Amniotic epithelial cell (primary cell): ENCODE data around the gene ZFYVE28.

ENCODE experiments used
- DNase-seq: peaks from one replicate; pipeline ENCODE4 v3.0.0-alpha.2; 2010; ENCODE audit warnings: low read depth

ZFYVE28 gene

DNA sequence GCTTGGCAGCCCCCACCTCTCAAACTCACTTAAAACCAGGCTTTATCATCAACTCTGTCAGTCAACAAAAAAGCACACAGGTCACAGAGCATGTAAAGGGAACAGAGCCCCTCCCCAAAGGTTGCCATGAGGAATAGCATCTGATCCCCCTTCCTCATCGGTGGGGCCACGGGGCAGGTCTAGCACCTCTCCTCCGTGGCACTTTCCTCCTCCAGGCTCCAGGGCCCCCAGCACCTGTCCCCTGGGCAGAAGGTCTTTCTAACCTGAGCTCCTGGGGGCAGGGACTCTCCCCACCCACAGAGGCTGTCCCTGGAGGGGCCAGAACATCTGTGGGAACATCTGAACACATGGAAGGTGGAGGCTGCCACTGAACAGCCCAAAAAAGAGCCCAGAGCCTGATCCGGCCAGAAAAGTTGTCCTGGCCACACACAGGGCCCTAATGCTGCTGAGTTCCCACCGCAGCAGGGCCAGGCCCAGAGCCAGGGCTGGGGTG is 65.7 kb downstream of the ZFYVE28 start:
- DNase-seq = no peak

DNA sequence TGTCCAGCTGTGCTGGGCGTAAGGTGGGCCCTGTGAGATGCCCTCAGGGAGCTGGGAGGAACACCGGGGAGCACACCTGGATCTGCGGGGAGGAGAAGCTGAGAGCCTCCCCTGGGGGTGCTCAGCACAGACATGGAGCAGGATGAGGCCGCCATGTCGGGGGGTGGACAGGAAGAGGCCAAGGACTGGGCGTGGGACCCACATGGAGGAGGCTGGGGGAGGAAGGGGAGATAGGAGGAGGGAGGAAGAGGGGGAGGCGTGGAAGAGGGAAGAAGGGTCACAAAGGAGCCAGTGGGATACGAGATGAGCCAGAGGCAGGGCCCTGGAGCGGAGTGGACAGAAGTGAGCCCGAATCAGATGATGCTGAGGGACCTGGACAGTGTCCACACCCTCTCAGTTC is 66.3 kb downstream of the ZFYVE28 start:
- DNase-seq = no peak

DNA sequence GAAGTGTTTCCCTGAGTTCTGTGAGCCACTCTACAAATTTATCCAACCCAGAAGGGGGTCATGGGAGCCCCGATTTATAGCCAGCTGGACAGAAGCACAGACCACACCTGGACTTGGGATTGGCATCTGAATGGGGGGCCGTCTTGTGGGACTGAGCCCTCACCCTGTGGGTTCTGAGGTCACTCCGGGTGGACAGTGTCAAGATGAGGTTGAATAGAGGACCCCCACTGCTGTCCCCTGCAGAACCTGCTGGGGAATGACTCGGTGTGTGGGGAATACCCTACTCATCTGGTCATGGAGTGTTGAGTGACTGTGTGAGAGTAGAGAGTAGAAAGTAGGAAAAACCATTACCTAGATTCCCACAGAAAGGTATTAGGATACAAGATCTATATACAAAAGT is 67.5 kb downstream of the ZFYVE28 start:
- no peak for DNase-seq

DNA sequence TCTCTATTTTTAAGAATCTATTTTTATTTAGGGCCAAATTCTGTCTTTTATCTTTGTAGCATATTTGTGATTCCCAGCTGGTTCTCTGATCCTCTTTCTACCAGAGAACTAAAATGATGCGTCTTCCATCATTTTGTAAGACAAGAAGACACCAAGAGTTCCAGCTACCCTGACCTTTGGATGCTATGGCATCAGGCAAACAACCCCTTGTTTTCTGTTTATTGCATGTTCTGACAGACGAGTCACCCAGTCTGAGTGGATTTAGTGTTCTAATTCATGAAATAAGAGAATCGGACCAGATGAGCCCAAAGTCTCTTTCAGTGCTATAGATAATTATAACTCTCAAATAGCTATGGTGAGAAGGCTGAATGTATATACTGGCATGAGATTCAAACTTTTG is 69.7 kb downstream of the ZFYVE28 start:
- peak; percentile 24 for DNase-seq

DNA sequence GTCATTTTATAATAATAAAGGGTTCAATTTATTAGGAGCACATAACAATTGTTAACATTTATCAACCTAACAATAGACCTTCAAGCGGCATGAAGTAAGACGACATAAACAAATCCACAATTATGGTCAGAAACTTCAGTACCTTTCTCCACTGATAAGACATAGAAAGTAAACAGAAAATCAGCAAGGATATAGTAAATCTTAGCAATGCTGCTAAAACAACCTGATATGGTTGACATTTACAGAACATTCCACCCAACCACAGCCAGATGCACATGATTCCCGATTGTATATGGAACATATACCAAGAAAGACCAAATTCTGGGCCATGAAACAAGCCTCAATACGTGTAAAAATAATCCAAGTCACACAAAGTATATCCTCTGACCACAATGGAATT is 71.3 kb downstream of the ZFYVE28 start:
- DNase-seq = no peak

DNA sequence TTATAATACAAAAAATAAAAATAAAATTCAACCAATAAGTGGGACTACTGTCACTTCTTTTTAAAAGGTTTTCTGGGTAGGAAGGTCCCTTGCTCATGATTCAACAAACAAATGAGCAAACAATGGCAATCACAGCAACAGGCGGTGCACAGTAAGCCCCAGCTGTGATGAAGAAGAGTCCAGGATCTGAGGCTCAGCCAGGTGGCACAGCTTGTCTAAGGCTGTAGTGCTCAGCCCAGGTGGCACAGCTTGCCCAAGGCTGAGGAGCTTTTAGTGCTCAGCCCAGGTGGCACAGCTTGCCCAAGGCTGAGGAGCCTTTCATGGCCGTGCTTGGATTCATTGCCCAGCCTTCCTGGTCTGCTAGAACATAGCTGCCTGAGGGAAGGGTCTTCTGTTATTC is 75.0 kb downstream of the ZFYVE28 start:
- no peak for DNase-seq

DNA sequence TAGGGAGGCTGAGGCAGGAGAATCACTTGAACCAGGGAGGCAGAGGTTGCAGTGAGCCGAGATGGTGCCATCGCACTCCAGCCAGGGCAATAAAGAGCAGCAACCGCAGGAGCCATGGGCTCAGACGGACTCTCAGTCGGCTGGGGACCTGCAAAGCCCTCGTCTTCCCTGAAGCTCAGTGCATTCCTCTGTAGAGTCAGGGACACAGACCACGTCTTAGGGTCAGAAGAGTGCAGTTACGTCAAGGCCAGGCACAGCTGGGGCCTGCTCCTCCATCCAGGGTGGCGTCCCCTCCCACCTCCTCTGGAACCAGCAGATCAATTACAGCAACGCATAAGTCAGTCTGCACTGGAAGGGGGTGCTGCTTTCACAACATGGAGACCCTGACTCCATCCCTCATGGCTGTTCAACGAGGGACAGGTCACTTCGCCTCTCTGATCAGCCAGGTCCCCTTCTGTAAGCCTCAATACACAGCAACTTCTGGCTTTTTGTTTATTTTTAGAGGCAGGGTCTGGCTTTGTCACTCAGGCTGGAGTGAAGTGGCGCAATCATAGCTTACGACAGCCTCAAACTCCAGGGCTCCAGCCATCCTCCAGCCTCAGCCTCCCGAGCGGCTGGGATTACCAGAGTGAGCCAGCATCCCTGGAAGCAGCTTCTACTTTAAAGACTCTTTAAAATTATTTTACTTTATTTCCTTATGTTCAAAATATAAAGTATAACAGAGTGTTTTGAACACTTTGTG is 76.4 kb downstream of the ZFYVE28 start:
- no peak for DNase-seq

DNA sequence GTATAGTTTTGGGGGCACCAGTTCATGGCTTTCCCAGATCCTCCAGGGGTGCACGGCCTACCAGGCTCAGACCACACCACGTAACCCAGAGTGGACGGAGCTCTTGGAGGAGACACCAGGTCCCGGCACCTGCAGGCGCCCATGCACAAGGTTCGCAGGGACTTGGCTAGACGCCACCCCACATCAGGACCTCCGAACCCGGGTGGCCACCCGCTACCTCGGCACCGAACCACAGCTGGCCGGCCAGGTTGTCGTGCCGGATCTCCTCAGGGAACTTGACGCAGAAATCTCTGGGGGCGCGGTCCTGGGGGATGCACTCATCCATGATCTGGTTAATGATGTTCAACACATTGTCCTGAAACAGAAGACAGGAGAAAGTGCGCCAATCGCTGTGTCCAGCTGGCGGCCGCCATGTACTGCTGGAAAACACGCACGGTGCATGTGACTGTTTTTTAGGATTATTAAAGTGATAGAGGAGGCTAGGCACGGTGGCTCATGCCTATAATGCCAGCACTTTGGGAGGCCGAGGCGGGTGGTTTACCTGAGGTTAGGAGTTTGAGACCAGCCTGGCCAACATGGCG is 77.1 kb downstream of the ZFYVE28 start:
- DNase-seq = no peak

DNA sequence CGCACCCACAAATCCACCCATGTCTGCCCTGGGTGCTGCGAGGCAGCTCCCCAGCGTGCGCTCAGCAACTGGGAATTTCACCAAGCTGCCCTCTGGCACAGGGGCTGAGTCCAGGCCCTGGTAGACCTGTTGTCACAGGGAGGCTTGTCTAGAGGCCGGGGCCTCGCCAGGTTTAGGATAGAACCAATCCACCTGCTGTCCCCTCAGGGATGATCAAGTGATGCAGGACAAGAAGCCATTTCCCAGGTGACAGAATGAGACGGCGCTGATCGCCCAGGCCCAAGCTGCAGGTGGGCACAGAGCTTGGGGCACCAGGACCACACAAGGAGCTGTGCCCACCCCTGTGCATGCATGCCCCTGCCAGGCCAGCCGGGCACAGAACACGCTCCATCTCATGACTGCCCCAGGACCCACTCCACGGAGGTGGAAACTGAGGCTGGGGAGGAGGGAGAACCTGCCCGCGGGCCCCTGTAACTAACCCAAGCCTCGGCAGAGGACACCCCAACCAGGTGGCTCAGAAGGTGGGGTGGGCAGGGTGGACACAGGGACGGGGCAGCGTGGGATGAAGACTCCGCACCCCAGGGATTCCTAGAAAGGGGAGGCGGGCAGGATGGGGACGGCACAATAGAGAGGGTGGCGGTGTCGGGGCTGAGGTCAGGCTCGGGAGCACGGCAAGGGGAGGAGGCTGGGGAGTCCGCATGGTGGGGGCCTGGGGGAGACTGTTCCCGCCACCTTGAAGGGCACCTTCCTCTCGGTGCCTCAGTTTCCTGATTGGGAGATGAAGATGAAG is 78.0 kb downstream of the ZFYVE28 start:
- no peak for DNase-seq

DNA sequence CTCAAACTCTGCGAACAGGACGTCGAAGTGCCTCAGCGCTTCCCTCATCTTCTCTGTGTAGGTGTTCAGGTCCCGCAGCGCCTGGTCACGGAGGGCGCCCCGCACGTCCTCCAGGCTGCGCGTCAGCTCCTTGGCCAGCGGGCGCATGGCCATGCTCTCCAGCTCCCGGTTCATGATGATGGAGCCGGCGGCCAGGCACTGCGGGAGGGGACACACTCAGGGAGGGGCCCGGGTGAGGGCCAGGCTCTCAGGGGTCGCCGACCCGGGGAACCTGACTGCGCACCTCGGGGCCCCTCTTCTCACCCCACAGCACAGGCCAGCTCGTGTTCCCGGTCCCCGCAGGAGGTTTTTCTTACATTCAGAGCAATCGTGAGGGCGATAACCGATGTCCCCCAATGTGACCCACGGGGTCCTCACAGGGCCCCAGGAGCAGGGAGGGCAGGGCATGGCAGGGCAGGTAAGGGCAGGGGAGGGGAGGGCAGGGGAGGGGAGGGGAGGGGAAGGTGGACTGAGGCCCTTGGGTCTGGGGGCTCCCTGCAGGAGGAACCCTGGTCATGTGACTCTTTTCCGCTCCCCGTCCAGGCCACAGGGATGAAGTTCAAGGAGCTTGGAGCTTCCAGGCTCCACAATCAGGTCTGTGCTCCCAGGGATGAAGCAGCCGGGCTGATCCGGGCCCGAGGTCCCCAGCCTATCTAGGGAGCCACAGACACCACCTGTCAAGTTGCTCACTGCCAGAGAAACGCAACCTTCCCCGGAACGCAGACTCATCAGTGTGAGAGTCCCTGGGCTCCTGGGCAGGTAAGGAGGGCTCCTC is 78.8 kb downstream of the ZFYVE28 start:
- DNase-seq = no peak

DNA sequence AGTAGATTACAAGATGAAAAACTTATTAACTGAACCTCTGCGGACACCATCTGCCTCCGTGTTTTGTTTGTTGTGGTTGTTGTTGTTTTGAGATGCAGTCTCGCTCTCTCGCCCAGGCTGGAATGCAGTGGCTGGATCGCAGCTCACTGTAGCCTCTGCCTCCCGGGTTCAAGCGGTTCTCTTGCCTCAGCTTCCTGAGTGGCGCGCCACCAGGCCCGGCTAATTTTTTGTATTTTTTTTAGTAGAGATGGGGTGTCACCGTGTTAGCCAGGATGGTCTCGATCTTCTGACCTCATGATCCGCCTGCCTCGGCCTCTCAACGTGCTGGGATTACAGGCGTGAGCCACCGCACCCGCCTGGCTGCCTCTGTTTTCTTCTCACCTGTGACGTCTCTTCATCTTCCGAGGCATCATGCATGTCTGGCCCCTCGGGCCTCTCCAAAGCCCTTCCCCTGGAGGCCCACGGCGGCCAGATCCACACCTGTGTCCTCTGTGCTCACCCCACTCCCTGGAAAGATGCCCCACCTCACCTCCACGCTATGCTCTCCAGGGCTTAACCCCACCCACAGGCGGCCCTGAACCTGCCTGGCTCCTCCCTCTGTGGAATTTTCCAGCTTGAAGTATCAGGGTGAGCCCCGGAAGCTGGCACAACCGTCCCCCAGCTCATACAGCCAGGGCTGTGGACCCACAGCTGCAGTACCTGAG is 79.5 kb downstream of the ZFYVE28 start:
- DNase-seq = no peak

DNA sequence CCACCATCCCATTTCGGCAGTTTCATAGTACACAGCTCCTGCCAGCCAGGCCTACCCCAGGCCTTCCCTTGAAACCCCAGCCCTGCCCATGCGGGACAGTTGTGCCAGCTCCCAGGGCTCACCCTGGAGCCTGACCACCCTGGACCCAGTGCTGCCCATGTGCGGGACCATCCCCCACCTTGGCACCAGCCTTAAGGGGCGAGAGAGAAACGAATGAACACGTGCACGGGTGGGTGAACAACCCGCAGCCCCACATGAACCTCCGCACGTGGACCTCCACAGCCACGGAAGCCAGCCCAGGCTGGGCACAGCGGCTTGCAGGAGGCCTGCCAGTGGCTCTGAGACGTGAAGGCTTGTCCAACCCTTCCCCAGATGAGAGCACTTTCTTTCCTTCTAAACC is 80.5 kb downstream of the ZFYVE28 start:
- no peak for DNase-seq

DNA sequence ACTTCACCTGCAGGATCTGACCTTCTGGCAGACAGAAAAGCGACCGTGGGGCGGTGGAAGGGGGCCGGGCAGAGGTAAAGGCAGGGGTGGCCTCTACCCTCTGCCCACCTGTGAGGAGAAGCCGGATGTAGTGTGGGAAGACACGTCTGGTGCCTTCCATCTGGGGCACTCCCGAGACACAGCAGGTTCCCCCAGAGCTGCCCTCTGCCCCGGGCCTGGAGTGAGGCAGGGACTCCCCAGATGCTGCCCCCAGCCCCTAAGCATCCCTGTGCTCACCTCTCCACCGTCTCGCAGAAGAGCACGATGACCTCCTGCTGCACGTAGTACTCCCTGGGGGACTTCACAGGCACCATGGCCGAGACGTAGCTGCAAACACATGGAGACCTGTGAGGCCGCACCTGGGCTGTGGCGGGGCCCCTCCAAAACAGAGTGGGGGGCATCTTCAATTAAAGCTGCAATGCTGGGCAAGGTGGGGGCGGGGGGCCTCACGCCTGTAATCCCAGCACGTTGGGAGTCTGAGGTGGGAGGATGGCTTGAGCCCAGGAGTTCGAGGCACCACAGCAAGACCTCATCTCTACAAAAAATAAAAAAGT is 81.2 kb downstream of the ZFYVE28 start:
- no peak for DNase-seq

DNA sequence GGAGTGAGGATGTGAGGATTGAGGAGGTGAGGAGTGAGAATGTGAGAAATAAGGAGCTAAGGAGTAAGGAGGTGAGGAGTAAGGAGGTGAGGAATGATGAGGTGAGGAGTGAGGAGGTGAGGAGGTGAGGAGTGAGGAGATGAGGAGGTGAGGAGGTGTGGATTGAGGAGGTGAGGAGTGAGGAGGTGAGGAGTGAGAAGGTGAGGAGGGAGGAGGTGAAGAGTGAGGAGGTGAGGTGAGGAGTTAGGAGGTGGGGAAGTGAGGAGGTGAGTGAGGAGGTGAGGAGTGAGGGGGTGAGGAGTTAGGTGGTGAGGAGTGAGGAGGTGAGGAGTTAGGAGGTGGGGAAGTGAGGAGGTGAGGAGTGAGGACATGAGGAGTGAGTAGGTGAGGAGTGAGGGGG is 81.8 kb downstream of the ZFYVE28 start:
- DNase-seq = no peak

DNA sequence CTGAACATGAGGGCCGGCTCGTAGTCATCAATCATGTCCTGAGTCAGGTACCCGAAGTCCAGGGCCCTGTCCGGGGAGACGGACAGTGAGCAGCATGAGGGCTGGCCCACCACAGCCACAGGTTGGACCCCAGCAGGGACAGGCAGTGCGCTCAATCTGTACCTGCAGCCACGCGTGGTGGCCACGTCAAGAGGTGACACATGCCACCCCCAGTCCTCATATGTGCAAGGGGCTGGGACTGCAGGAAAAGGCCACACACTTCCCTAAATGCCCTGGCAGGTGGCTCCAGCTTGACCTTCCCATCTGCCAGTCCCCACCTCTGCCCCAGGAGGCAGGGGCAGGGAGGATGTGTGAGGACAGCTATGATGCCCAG is 82.7 kb downstream of the ZFYVE28 start:
- DNase-seq = no peak

DNA sequence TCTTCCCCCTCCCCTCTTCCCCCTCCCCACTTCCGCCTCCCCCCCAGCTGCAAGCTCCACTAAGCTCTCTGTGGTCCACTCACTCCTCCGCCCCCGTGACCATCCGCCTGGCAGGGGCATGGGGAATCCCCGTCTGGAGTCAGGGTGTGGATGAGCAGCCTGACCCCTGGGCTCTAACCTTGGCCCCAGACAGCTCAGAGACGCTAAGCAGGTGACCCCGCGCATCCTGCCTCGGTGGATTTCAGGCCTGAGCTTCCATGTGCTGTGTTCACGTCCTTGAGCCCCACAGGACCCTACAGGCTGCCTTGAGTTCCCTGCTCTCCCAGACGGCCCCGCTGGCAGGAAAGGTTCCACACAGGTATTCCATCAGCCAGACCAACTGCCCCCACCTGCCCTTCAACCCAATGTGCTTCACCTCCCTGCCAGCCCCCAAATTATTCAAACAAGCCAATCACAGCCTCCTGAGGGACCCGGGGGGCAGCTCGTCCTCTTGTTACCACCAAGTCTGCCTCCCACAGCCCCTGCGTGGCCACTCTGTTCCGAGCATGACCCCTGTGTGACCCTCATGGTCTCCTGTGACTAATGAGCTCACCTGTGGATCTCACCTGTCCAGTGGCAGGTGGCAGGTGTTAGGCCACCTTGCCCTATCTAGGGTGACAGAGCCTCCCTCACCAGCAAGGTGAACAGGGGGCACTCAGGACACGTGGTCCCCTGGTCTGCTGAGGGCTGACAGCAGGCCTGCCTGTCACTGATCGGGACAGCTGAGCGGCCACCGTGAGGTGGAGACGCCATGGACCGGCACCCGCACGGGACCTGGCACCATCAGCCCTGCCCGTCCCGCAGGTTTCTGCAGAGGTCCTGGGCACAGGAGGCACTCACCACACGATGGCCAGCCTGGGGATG is 83.4 kb downstream of the ZFYVE28 start:
- no peak for DNase-seq

DNA sequence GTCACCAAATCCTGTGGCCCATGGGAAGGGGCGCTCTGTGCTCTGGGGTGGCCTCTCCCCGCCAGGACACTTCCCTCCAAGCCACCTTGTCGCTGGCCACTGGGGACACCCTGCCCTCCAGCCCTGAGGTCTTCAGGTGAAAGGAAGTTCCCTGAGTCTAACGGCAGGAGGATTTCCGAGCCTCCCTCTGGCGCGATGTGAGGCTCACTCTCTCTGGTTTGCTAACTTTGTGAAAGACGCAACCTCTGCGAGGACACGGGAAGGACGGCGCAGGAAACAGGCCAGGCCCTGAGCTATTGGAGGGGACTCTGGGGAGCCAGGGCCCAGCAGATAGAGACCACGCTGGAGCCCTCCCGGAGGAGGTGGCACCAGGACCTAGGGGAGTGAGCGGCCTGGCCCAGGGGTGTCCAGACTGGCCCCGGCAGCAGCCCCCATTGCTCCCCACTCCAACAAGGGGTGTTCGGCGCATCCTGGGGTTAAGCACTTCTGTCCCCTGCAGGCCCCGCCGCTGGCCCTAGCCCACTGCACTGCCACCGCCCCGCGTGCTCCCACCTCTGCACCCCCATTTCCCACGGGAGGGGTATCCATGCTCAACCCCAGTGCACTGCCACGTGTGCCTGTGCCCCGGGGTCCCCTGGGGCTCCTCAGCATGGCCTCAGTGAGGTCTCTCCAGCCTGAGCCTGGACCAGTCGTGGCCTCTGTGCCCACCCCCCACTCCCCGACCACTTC is 84.4 kb downstream of the ZFYVE28 start:
- no peak for DNase-seq

DNA sequence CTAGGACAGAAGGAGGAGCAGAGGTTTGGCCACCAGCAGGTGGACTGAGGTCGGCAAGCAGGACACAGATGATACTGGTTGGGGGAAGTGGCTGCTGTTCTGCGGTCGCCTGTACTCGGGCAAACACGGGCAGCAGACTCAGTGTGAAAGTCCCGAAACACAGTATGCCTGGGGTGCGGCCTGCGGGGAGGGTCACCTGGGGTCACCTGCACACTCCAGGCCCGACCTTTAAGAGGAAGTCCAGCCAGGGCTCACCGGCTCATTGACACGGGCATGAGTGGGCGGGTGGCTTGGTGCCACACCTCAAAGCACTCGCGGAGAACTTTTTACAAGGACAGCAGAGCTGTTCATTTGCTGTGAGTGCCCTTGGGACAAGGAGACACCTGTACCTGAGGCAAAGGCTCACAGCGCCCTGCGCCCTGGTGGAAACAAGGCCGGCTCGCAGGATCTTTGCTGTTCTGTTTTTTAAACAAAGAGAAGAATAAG is 85.0 kb downstream of the ZFYVE28 start:
- DNase-seq = no peak

DNA sequence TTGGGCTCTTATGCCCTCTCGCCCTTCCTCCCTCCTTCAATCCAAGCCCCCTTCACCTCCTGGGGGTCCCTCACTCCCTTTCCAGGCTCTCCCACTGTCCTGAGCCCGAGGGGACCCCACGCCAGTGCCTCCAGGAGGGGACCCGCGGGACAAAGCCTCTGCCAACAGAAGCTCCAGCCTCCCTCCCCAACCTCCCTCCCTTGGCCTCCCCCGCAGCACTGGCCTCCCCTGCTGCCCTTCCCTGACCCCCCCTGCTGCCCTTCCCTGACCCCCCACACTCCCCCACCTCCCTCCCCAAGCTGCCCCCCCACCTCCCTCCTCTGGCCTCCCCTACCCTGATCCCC is 85.5 kb downstream of the ZFYVE28 start:
- DNase-seq = no peak
